ENCODE measurements around the gene SLC9A3.

The SLC9A3 gene

GRCh38 chr5:544675-545355 lies 20.6 kb upstream of the SLC9A3 start:
- H3K4me3 ChIP-seq (ENCODE audit: low read length): peak overlapping the region; percentile 75
- no peaks in the 10 kb centered on the region for H3F3A ChIP-seq (ENCODE audit: control insufficient read depth, insufficient read depth)
- peak overlapping the region; percentile 80 for H3K27ac ChIP-seq (ENCODE audit: low read depth, low read length)
- H3K4me1 ChIP-seq (ENCODE audit: control insufficient read depth, low read length): peaks cover 27% of the 10 kb centered on the region
- H3K36me3 ChIP-seq (ENCODE audit: control insufficient read depth, low read length): no peaks in the 10 kb centered on the region
- H3K9me2 ChIP-seq (replicated peaks; ENCODE audit: control insufficient read depth, low read length): no peaks in the 10 kb centered on the region
- H3K79me2 ChIP-seq (ENCODE audit: control insufficient read depth, low read length): no peaks in the 10 kb centered on the region
- TF ChIP-seq, protein P1, sequence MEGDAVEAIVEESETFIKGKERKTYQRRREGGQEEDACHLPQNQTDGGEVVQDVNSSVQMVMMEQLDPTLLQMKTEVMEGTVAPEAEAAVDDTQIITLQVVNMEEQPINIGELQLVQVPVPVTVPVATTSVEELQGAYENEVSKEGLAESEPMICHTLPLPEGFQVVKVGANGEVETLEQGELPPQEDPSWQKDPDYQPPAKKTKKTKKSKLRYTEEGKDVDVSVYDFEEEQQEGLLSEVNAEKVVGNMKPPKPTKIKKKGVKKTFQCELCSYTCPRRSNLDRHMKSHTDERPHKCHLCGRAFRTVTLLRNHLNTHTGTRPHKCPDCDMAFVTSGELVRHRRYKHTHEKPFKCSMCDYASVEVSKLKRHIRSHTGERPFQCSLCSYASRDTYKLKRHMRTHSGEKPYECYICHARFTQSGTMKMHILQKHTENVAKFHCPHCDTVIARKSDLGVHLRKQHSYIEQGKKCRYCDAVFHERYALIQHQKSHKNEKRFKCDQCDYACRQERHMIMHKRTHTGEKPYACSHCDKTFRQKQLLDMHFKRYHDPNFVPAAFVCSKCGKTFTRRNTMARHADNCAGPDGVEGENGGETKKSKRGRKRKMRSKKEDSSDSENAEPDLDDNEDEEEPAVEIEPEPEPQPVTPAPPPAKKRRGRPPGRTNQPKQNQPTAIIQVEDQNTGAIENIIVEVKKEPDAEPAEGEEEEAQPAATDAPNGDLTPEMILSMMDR (IDR thresholded peaks at IDR 0.05; ENCODE audit: low read depth, low read length, poor library complexity, severe bottlenecking): no peak
- TF ChIP-seq EZH2phosphoT487 (IDR thresholded peaks at IDR 0.05; ENCODE audit: borderline replicate concordance, low read length): no peak
- H4K20me1 ChIP-seq (ENCODE audit: control insufficient read depth, insufficient read depth, low read depth, low read length): no peaks in the 10 kb centered on the region
- no peaks in the 10 kb centered on the region for H3K9me3 ChIP-seq (ENCODE audit: control insufficient read depth, insufficient read depth, low read length)
- H3K27me3 ChIP-seq (ENCODE audit: control insufficient read depth, low read length): no peaks in the 10 kb centered on the region
- H3K4me2 ChIP-seq (ENCODE audit: low read length): peak overlapping the region; percentile 98

GRCh38 chr5:543755-544674 lies 19.8 kb upstream of the SLC9A3 start:
- Histone ChIP-seq H4K20me1 (ENCODE audit: control insufficient read depth, insufficient read depth, low read depth, low read length) (no peaks in the 10 kb centered on the region), H3K79me2 (ENCODE audit: control insufficient read depth, low read length) (no peaks in the 10 kb centered on the region), H3K4me3 (ENCODE audit: low read length) (peak overlapping the region; percentile 75), H3K9me3 (ENCODE audit: control insufficient read depth, insufficient read depth, low read length) (no peaks in the 10 kb centered on the region), H3F3A (ENCODE audit: control insufficient read depth, insufficient read depth) (no peaks in the 10 kb centered on the region), H3K9me2 (replicated peaks; ENCODE audit: control insufficient read depth, low read length) (no peaks in the 10 kb centered on the region), H3K4me1 (ENCODE audit: control insufficient read depth, low read length) (peaks cover 20% of the 10 kb centered on the region), H3K27ac (ENCODE audit: low read depth, low read length) (peak overlapping the region; percentile 80), H3K4me2 (ENCODE audit: low read length) (peak overlapping the region; percentile 98), H3K36me3 (ENCODE audit: control insufficient read depth, low read length) (no peaks in the 10 kb centered on the region), H3K27me3 (ENCODE audit: control insufficient read depth, low read length) (no peaks in the 10 kb centered on the region)
- TF ChIP-seq EZH2phosphoT487 (IDR thresholded peaks at IDR 0.05; ENCODE audit: borderline replicate concordance, low read length): no peak
- TF ChIP-seq, protein P1 (IDR thresholded peaks at IDR 0.05; ENCODE audit: low read depth, low read length, poor library complexity, severe bottlenecking): no peak

DNA sequence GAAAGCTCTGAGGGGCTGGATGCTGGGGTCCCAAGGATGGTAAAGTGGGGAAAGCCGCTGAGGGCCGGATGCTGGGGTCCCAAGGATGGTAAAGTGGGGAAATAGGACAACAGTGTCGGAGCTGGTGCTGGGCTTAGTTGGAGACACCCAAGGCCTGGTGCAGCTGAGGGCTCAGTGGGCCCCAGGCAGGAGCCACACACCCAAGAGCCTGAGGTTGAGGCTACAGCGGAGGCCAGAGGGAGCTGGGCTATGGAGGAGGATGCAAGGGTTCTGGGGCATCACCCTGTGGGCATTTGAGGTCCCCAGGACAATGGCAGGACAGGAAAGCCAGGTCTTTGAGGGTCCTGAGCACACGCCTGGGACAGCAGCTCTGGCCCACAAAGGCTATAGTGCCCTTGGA lies 19.1 kb upstream of the SLC9A3 start:
- Histone ChIP-seq H3K4me2 (ENCODE audit: low read length) (peak overlapping the region; percentile 98), H4K20me1 (ENCODE audit: control insufficient read depth, insufficient read depth, low read depth, low read length) (no peaks in the 10 kb centered on the region), H3K36me3 (ENCODE audit: control insufficient read depth, low read length) (no peaks in the 10 kb centered on the region), H3K27me3 (ENCODE audit: control insufficient read depth, low read length) (no peaks in the 10 kb centered on the region), H3K9me2 (replicated peaks; ENCODE audit: control insufficient read depth, low read length) (no peaks in the 10 kb centered on the region), H3K9me3 (ENCODE audit: control insufficient read depth, insufficient read depth, low read length) (no peaks in the 10 kb centered on the region), H3K79me2 (ENCODE audit: control insufficient read depth, low read length) (no peaks in the 10 kb centered on the region), H3K4me1 (ENCODE audit: control insufficient read depth, low read length) (peaks cover 19% of the 10 kb centered on the region), H3F3A (ENCODE audit: control insufficient read depth, insufficient read depth) (no peaks in the 10 kb centered on the region), H3K27ac (ENCODE audit: low read depth, low read length) (peak overlapping the region; percentile 80), H3K4me3 (ENCODE audit: low read length) (peak overlapping the region; percentile 75)
- no peak for TF ChIP-seq EZH2phosphoT487 (IDR thresholded peaks at IDR 0.05; ENCODE audit: borderline replicate concordance, low read length)
- TF ChIP-seq, protein P1 (IDR thresholded peaks at IDR 0.05; ENCODE audit: low read depth, low read length, poor library complexity, severe bottlenecking): no peak
